Neural cell (in vitro differentiated cells): Measurements from ENCODE around the gene NKD1. TPM values are rescaled to one million over a fixed set of nuclear protein-coding genes. Genes with fewer than 3 reads are reported as not detected.

Experiments
- H2AFZ ChIP-seq: fragments of 200-600, 300-800 bp; sonication (generic), shearing (Covaris generic); 2 replicates; pipeline ENCODE4 v1.6.0; 2014; ENCODE audit warnings: low read depth, mild to moderate bottlenecking, antibody characterized with exemption, low read length, moderate library complexity
- H3F3A ChIP-seq: fragments of 200-600 bp; shearing (Covaris generic); 2 replicates; pipeline ENCODE4 v1.6.1; 2016; ENCODE audit warnings: mild to moderate bottlenecking, moderate library complexity, mixed read lengths, antibody characterized with exemption, low read length; ENCODE audit not compliant: insufficient read depth, poor library complexity, severe bottlenecking
- H3K27ac ChIP-seq: fragments of 200-600, 300-800 bp; sonication (generic), shearing (Covaris generic); 2 replicates; pipeline ENCODE4 v1.5.1; 2014; ENCODE audit warnings: mild to moderate bottlenecking, low read length, moderate library complexity
- H3K27me3 ChIP-seq: fragments of 300-800, 200-600 bp; sonication (generic), shearing (Covaris generic); 2 replicates; pipeline ENCODE4 v1.6.0; 2014; ENCODE audit warnings: mild to moderate bottlenecking, low read depth, low read length, moderate library complexity; ENCODE audit not compliant: insufficient read depth
- H3K36me3 ChIP-seq: fragments of 300-800, 200-600 bp; sonication (generic), shearing (Covaris generic); 2 replicates; pipeline ENCODE4 v1.5.1; 2014; ENCODE audit warnings: mild to moderate bottlenecking, antibody characterized with exemption, low read length, moderate library complexity; ENCODE audit not compliant: insufficient read depth
- H3K4me2 ChIP-seq: fragments of 300-800, 200-600 bp; sonication (generic), shearing (Covaris generic); 2 replicates; pipeline ENCODE4 v1.6.0; 2014; ENCODE audit warnings: mild to moderate bottlenecking, low read length
- H3K4me3 ChIP-seq: fragments of 300-800, 200-600 bp; sonication (generic), shearing (Covaris generic); 2 replicates; pipeline ENCODE4 v1.5.1; 2014; ENCODE audit warnings: mild to moderate bottlenecking, low read length, moderate library complexity
- H3K79me2 ChIP-seq: fragments of 200-600 bp; shearing (Covaris generic); replicated peaks from 2 replicates; pipeline ENCODE4 v1.6.0; 2014; ENCODE audit warnings: mild to moderate bottlenecking, low read length, moderate library complexity; ENCODE audit not compliant: insufficient read depth
- H3K9ac ChIP-seq: fragments of 300-800, 200-600 bp; sonication (generic), shearing (Covaris generic); 2 replicates; pipeline ENCODE4 v1.6.1; 2016; ENCODE audit warnings: mild to moderate bottlenecking, low read length, mixed read lengths
- H3K9me2 ChIP-seq: fragments of 200-600 bp; shearing (Covaris generic); 2 replicates; pipeline ENCODE4 v1.6.1; 2016; ENCODE audit warnings: mild to moderate bottlenecking, low read length, mixed read lengths; ENCODE audit not compliant: insufficient read depth
- H3K9me3 ChIP-seq: fragments of 200-600, 300-800 bp; sonication (generic), shearing (Covaris generic); 2 replicates; pipeline ENCODE4 v1.6.1; 2016; ENCODE audit warnings: mild to moderate bottlenecking, mixed run types, low read length, moderate library complexity, mixed read lengths
- H4K20me1 ChIP-seq: fragments of 200-600 bp; shearing (Covaris generic); 2 replicates; pipeline ENCODE4 v1.6.1; 2016; ENCODE audit warnings: mild to moderate bottlenecking, mixed run types; ENCODE audit not compliant: insufficient read depth
- CTCF ChIP-seq: fragments of 450-650 bp; IDR thresholded peaks from 2 replicates; pipeline ENCODE4 v1.5.1; 2014; ENCODE audit warnings: antibody characterized with exemption, mild to moderate bottlenecking, moderate library complexity; ENCODE audit not compliant: poor library complexity, severe bottlenecking
- EP300 ChIP-seq: fragments of 450-650 bp; conservative IDR thresholded peaks from 2 replicates; pipeline ENCODE4 v1.6.1; 2014; ENCODE audit warnings: antibody characterized with exemption, mild to moderate bottlenecking, moderate library complexity; ENCODE audit not compliant: poor library complexity, severe bottlenecking
- EZH2 ChIP-seq: fragments of 200-600, 300-800 bp; shearing (Covaris generic), sonication (generic); IDR thresholded peaks from 2 replicates; pipeline ENCODE4 v1.6.1; 2014; ENCODE audit warnings: antibody characterized with exemption, low read length, borderline replicate concordance, mild to moderate bottlenecking; ENCODE audit not compliant: insufficient read depth, poor library complexity, severe bottlenecking
- MXI1 ChIP-seq: fragments of 450-650 bp; conservative IDR thresholded peaks from 2 replicates; pipeline ENCODE4 v1.6.1; 2014; ENCODE audit warnings: antibody characterized with exemption, mild to moderate bottlenecking; ENCODE audit not compliant: poor library complexity, severe bottlenecking
- POLR2AphosphoS5 ChIP-seq: IDR thresholded peaks from 2 replicates; pipeline ENCODE4 v1.6.1; 2012
- RAD21 ChIP-seq: fragments of 450-650 bp; conservative IDR thresholded peaks from 2 replicates; pipeline ENCODE4 v1.6.1; 2014; ENCODE audit warnings: antibody characterized with exemption, mild to moderate bottlenecking, moderate library complexity
- REST ChIP-seq: IDR thresholded peaks from 2 replicates; pipeline ENCODE4 v1.6.1; 2012; ENCODE audit warnings: borderline replicate concordance
- SMC3 ChIP-seq: fragments of 450-650 bp; conservative IDR thresholded peaks from 2 replicates; pipeline ENCODE4 v1.6.1; 2014; ENCODE audit warnings: antibody characterized with exemption, mild to moderate bottlenecking, moderate library complexity; ENCODE audit not compliant: poor library complexity
- TAF1 ChIP-seq: IDR thresholded peaks from 2 replicates; pipeline ENCODE4 v1.6.1; 2012; ENCODE audit warnings: low read depth
- polyA plus RNA-seq: library from polyadenylated mRNA; depleted of rRNA; stranded (reverse); fragments of >200 nt; gene quantifications from 2 replicates; pipeline ENCODE4 v1.2.3, GENCODE V29; 2014

NKD1 gene
- polyA plus RNA-seq, 1 donor from 2014 or later: 1.1 TPM

GRCh38 chr16:50516890-50517289 lies 31.3 kb upstream of the NKD1 start:
- H3K36me3 ChIP-seq: no peaks in the 10 kb centered on the region
- no peak overlapping the region for H3K27ac ChIP-seq
- no peaks in the 10 kb centered on the region for H3K9me2 ChIP-seq
- no peaks in the 10 kb centered on the region for H4K20me1 ChIP-seq
- H3K9me3 ChIP-seq: peaks cover 7% of the 10 kb centered on the region
- no peaks in the 10 kb centered on the region for H3K27me3 ChIP-seq
- no peaks in the 10 kb centered on the region for H3F3A ChIP-seq
- H3K79me2 ChIP-seq: no peaks in the 10 kb centered on the region
- no peak overlapping the region for H3K4me2 ChIP-seq
- H3K9ac ChIP-seq: no peak overlapping the region
- no peak for TF ChIP-seq SMC3
- no peak for TF ChIP-seq MXI1
- TF ChIP-seq CTCF: no peak
- no peak for TF ChIP-seq REST
- TF ChIP-seq POLR2AphosphoS5: no peak
- no peak for TF ChIP-seq EZH2
- no peak for TF ChIP-seq TAF1
- TF ChIP-seq EP300: no peak
- no peak for TF ChIP-seq RAD21
- no peak overlapping the region for H3K4me3 ChIP-seq
- no peak overlapping the region for H2AFZ ChIP-seq

- Histone ChIP-seq H3K79me2 (no peaks in the 10 kb centered on the region), H3K36me3 (no peaks in the 10 kb centered on the region), H2AFZ (no peak overlapping the region), H3K27me3 (no peaks in the 10 kb centered on the region), H3K27ac (no peak overlapping the region), H3K9me2 (no peaks in the 10 kb centered on the region), H3K4me2 (no peak overlapping the region), H4K20me1 (no peaks in the 10 kb centered on the region), H3K9ac (no peak overlapping the region), H3K4me3 (no peak overlapping the region), H3K9me3 (peaks cover 7% of the 10 kb centered on the region), H3F3A (no peaks in the 10 kb centered on the region)
- no peak for TF ChIP-seq EP300
- no peak for TF ChIP-seq RAD21
- no peak for TF ChIP-seq EZH2
These were observed 30.5 kb upstream of the NKD1 start for GRCh38 chr16:50517450-50518252.
